H9 (cell line): ENCODE results near the gene FBXO31. TPM values are rescaled to one million over a fixed set of nuclear protein-coding genes. Genes with fewer than 3 reads are reported as not detected.

Experiments used
- DNase-seq: peaks from one replicate; pipeline ENCODE4 v3.0.0-alpha.2; 2017
- H2AFZ ChIP-seq: one replicate; pipeline ENCODE4 v1.6.1; 2013; ENCODE audit warnings: mild to moderate bottlenecking, low read length, control low read depth, moderate library complexity
- H2AK5ac ChIP-seq: 2 replicates; pipeline ENCODE4 v1.6.1; 2013; ENCODE audit warnings: low read length, control low read depth, mixed read lengths; ENCODE audit not compliant: insufficient read length
- H2BK120ac ChIP-seq: one replicate; pipeline ENCODE4 v1.6.1; 2013; ENCODE audit warnings: low read depth, mild to moderate bottlenecking, low read length, control low read depth, inconsistent platforms; ENCODE audit not compliant: poor library complexity, severe bottlenecking
- H2BK12ac ChIP-seq: 2 replicates; pipeline ENCODE4 v1.6.1; 2013; ENCODE audit warnings: low read length, control low read depth, mixed read lengths, low read depth; ENCODE audit not compliant: insufficient read length
- H2BK15ac ChIP-seq: 2 replicates; pipeline ENCODE4 v1.6.1; 2013; ENCODE audit warnings: low read depth, low read length, control low read depth
- H2BK20ac ChIP-seq: one replicate; pipeline ENCODE4 v1.6.1; 2013; ENCODE audit warnings: low read depth, mild to moderate bottlenecking, low read length, control low read depth, inconsistent platforms; ENCODE audit not compliant: poor library complexity, severe bottlenecking
- H2BK5ac ChIP-seq: 2 replicates; pipeline ENCODE4 v1.6.1; 2013; ENCODE audit warnings: low read length, control low read depth, mixed read lengths; ENCODE audit not compliant: insufficient read length
- H3K14ac ChIP-seq: 2 replicates; pipeline ENCODE4 v1.6.1; 2013; ENCODE audit warnings: low read length, control low read depth; ENCODE audit not compliant: insufficient read depth
- H3K18ac ChIP-seq: 2 replicates; pipeline ENCODE4 v1.6.1; 2013; ENCODE audit warnings: low read depth, mild to moderate bottlenecking, mixed read lengths, low read length, control low read depth; ENCODE audit not compliant: insufficient read length
- H3K23ac ChIP-seq: 2 replicates; pipeline ENCODE4 v1.6.1; 2013; ENCODE audit warnings: low read length, control low read depth, mixed read lengths, low read depth; ENCODE audit not compliant: insufficient read length
- H3K23me2 ChIP-seq: 2 replicates; pipeline ENCODE4 v1.6.1; 2013; ENCODE audit warnings: low read depth, mild to moderate bottlenecking, mixed read lengths, low read length, control low read depth; ENCODE audit not compliant: insufficient read length, poor library complexity, severe bottlenecking
- H3K27ac ChIP-seq: 2 replicates; pipeline ENCODE4 v1.5.1; 2013; ENCODE audit warnings: low read length, control low read depth, mixed read lengths, low read depth; ENCODE audit not compliant: insufficient read length
- H3K27me3 ChIP-seq: 2 replicates; pipeline ENCODE4 v1.6.1; 2013; ENCODE audit warnings: low read length, control low read depth, inconsistent platforms; ENCODE audit not compliant: insufficient read depth
- H3K4ac ChIP-seq: 2 replicates; pipeline ENCODE4 v1.6.1; 2013; ENCODE audit warnings: low read depth, mild to moderate bottlenecking, control low read depth, inconsistent platforms, low read length, moderate library complexity
- H3K4me1 ChIP-seq: 2 replicates; pipeline ENCODE4 v1.6.1; 2013; ENCODE audit warnings: low read length, control low read depth, inconsistent platforms; ENCODE audit not compliant: insufficient read depth
- H3K4me2 ChIP-seq: 2 replicates; pipeline ENCODE4 v1.6.1; 2013; ENCODE audit warnings: low read length, control low read depth, mixed read lengths; ENCODE audit not compliant: insufficient read length, insufficient read depth
- H3K56ac ChIP-seq: 2 replicates; pipeline ENCODE4 v1.6.1; 2013; ENCODE audit warnings: low read depth, mild to moderate bottlenecking, mixed read lengths, low read length, control low read depth; ENCODE audit not compliant: insufficient read length
- H3K79me1 ChIP-seq: 2 replicates; pipeline ENCODE4 v1.6.1; 2013; ENCODE audit warnings: low read depth, mild to moderate bottlenecking, moderate library complexity, low read length, control low read depth, inconsistent platforms; ENCODE audit not compliant: insufficient read depth, poor library complexity, severe bottlenecking
- H3K79me2 ChIP-seq: 2 replicates; pipeline ENCODE4 v1.6.1; 2013; ENCODE audit warnings: low read length, control low read depth, inconsistent platforms; ENCODE audit not compliant: insufficient read depth
- H3K9ac ChIP-seq: 2 replicates; pipeline ENCODE4 v1.6.1; 2013; ENCODE audit warnings: low read length, control low read depth, mixed read lengths; ENCODE audit not compliant: insufficient read length; ENCODE audit errors: extremely low read depth
- H3K9me3 ChIP-seq: one replicate; pipeline ENCODE4 v1.6.1; 2013; ENCODE audit warnings: low read depth, low read length, inconsistent platforms; ENCODE audit not compliant: control insufficient read depth
- H3T11ph ChIP-seq: one replicate; pipeline ENCODE4 v1.6.1; 2013; ENCODE audit warnings: mild to moderate bottlenecking, low read length, control low read depth, inconsistent platforms
- H4K20me1 ChIP-seq: one replicate; pipeline ENCODE4 v1.6.1; 2013; ENCODE audit not compliant: control insufficient read depth, insufficient read length, insufficient read depth
- H4K5ac ChIP-seq: 2 replicates; pipeline ENCODE4 v1.6.1; 2013; ENCODE audit warnings: low read depth, mild to moderate bottlenecking, mixed read lengths, low read length, control low read depth; ENCODE audit not compliant: insufficient read length
- H4K8ac ChIP-seq: replicated peaks from 2 replicates; pipeline ENCODE4 v1.6.1; 2013; ENCODE audit warnings: low read length, control low read depth, mixed read lengths, low read depth; ENCODE audit not compliant: insufficient read length
- H4K91ac ChIP-seq: 2 replicates; pipeline ENCODE4 v1.6.1; 2013; ENCODE audit warnings: low read depth, mild to moderate bottlenecking, moderate library complexity, mixed read lengths, low read length, control low read depth; ENCODE audit not compliant: insufficient read length
- H3K27ac Mint-ChIP-seq, 3 experiments: 2 replicates in 2 of 3; 3 replicates in 1 of 3; pipeline ENCODE4 v1.8.0; 2020 to 2021; ENCODE audit warnings: mixed read lengths in 3 of 3, mild to moderate bottlenecking in 1 of 3, moderate library complexity in 1 of 3
- H3K27me3 Mint-ChIP-seq: 2 replicates; pipeline ENCODE4 v1.8.0; 2021; ENCODE audit warnings: low read depth, mild to moderate bottlenecking, moderate library complexity, mixed read lengths
- H3K36me3 Mint-ChIP-seq, 3 experiments: 2 replicates in 2 of 3; 3 replicates in 1 of 3; pipeline ENCODE4 v1.8.0; 2020 to 2021; ENCODE audit warnings: low read depth in 3 of 3, mixed read lengths in 3 of 3; ENCODE audit not compliant: insufficient read depth in 1 of 3
- H3K4me1 Mint-ChIP-seq, 2 experiments: 2 replicates each; pipeline ENCODE4 v1.8.0; 2020; ENCODE audit warnings: mixed read lengths in 2 of 2
- H3K4me3 Mint-ChIP-seq, 2 experiments: 2 replicates in 1 of 2; 3 replicates in 1 of 2; pipeline ENCODE4 v1.8.0; 2020 to 2021; ENCODE audit warnings: mild to moderate bottlenecking in 2 of 2, mixed read lengths in 2 of 2, moderate library complexity in 1 of 2
- H3K9me3 Mint-ChIP-seq, 2 experiments: 2 replicates in 1 of 2; 3 replicates in 1 of 2; pipeline ENCODE4 v1.8.0; 2020; ENCODE audit warnings: mild to moderate bottlenecking in 2 of 2, mixed read lengths in 2 of 2, moderate library complexity in 1 of 2
- WGBS: extraction: QIAGEN DNeasy Blood & Tissue Kit; methylation state at CpG from one replicate; pipeline ENCODE4 v1.1.7; 2013; ENCODE audit warnings: missing lambda C conversion rate, low lambda C conversion rate, mixed read lengths; ENCODE audit not compliant: insufficient read length; ENCODE audit errors: extremely low coverage; 5-methylcytosine and 5-hydroxymethylcytosine counted together
- total RNA-seq: library from RNA; stranded (reverse); gene quantifications from 2 replicates; pipeline ENCODE4 v1.2.1, GENCODE V29; 2021
- TF ChIP-seq, protein P1 (sequence below): fragments of 200-600 bp; sonication (generic); conservative IDR thresholded peaks from 3 replicates; pipeline ENCODE4 v1.8.0; 2021; ENCODE audit warnings: antibody characterized with exemption, mild to moderate bottlenecking

The FBXO31 gene
- total RNA-seq, 1 experiment from 2014 or later: 24.2 TPM

GRCh38 chr16:87322360-87322759 is 61.2 kb downstream of the FBXO31 start:
- H3K14ac ChIP-seq: no peak overlapping the region
- no peak overlapping the region for H2BK15ac ChIP-seq
- H3K4me1 Mint-ChIP-seq: peaks cover 7 to 11% of the 10 kb centered on the region in 2 experiments
- H3K4me3 Mint-ChIP-seq: no peak overlapping the region
- H3K27me3 Mint-ChIP-seq: no peaks in the 10 kb centered on the region
- H3K18ac ChIP-seq: no peak overlapping the region
- no peak overlapping the region for H3K4me2 ChIP-seq
- H4K8ac ChIP-seq: no peak overlapping the region
- H3K9me3 Mint-ChIP-seq: no peaks in the 10 kb centered on the region
- H4K20me1 ChIP-seq: no peaks in the 10 kb centered on the region
- H2BK20ac ChIP-seq: no peak overlapping the region
- no peak overlapping the region for H3K27ac ChIP-seq
- no CpG with 5 or more reads among the region's 9 CpGs for whole genome bisulfite sequencing
- H2AFZ ChIP-seq: no peak overlapping the region
- no peaks in the 10 kb centered on the region for H3K9me3 ChIP-seq
- peaks cover 0 to 10% (median 3%) of the 10 kb centered on the region in 3 experiments; a peak in 3 of 7 replicates for H3K36me3 Mint-ChIP-seq
- H3K23me2 ChIP-seq: peaks cover 8% of the 10 kb centered on the region
- no peak overlapping the region for H3K23ac ChIP-seq
- H3K56ac ChIP-seq: no peak overlapping the region
- no peak overlapping the region for H2BK12ac ChIP-seq
- TF ChIP-seq, protein P1, sequence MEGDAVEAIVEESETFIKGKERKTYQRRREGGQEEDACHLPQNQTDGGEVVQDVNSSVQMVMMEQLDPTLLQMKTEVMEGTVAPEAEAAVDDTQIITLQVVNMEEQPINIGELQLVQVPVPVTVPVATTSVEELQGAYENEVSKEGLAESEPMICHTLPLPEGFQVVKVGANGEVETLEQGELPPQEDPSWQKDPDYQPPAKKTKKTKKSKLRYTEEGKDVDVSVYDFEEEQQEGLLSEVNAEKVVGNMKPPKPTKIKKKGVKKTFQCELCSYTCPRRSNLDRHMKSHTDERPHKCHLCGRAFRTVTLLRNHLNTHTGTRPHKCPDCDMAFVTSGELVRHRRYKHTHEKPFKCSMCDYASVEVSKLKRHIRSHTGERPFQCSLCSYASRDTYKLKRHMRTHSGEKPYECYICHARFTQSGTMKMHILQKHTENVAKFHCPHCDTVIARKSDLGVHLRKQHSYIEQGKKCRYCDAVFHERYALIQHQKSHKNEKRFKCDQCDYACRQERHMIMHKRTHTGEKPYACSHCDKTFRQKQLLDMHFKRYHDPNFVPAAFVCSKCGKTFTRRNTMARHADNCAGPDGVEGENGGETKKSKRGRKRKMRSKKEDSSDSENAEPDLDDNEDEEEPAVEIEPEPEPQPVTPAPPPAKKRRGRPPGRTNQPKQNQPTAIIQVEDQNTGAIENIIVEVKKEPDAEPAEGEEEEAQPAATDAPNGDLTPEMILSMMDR: no peak
- DNase-seq: no peak
- H3K4ac ChIP-seq: no peak overlapping the region
- no peak overlapping the region for H4K5ac ChIP-seq
- H3T11ph ChIP-seq: no peak overlapping the region
- H4K91ac ChIP-seq: no peak overlapping the region
- H2AK5ac ChIP-seq: no peak overlapping the region
- H3K9ac ChIP-seq: no peak overlapping the region
- H3K4me1 ChIP-seq: no peaks in the 10 kb centered on the region
- no peak overlapping the region for H2BK120ac ChIP-seq
- peaks cover 7% of the 10 kb centered on the region; the same call in 1 of the 2 replicates for H3K79me2 ChIP-seq
- no peaks in the 10 kb centered on the region for H3K27me3 ChIP-seq
- H2BK5ac ChIP-seq: no peak overlapping the region
- no peaks in the 10 kb centered on the region for H3K79me1 ChIP-seq
- H3K27ac Mint-ChIP-seq: no peak overlapping the region
